Measurements from ENCODE around the gene CCL3. TPM values are rescaled to one million over a fixed set of nuclear protein-coding genes. Genes with fewer than 3 reads are reported as not detected.

Gene CCL3
- total RNA-seq, 1 experiment from 2014 or later: 0.72 TPM

DNA sequence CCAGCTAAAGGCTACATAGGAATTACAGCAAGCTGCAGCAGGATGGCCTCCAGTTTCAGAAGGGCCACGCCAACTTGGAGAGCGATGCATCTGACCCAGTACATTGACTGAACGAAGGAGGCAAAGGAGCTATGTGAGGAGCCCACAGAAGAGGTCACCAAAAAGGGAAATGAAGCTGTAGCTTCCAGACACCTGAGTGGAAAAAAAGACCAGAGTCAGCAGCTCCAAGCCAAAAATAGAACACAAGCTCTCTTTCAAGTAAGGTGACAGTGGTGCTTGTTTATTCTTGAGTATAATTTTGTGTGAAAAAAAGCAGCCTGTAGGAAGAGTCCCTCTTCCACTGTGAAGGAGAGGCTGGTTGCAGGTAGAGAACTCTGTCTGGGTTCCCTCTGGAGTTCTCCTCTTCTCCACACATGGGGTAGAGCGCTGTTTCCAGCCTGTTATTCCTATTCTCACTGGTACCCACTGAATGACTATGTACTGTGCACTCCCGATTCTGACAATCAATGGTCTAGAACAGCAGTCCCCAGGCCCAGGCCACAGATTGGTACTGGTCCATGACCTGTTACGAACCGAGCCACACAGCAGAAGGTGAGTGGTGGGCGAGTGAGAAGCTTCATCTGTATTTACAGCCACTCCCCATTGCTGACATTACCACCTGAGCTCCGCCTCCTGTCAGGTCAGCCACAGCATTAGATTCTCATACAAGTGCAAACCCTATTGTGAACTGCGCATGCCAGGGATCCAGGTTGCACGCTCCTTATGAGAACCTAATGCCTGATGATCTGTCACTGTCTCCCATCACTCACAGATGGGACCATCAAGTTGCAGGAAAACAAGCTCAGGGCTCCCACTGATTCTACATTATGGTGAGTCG is 28.8 kb upstream of the CCL3 start:
- TF ChIP-seq MYBL2 (CRISPR knock-in tag; IDR thresholded peaks at IDR 0.05): no peak
- TF ChIP-seq CREB1 (CRISPR knock-in tag; IDR thresholded peaks at IDR 0.05): no peak
- TF ChIP-seq, protein P1, sequence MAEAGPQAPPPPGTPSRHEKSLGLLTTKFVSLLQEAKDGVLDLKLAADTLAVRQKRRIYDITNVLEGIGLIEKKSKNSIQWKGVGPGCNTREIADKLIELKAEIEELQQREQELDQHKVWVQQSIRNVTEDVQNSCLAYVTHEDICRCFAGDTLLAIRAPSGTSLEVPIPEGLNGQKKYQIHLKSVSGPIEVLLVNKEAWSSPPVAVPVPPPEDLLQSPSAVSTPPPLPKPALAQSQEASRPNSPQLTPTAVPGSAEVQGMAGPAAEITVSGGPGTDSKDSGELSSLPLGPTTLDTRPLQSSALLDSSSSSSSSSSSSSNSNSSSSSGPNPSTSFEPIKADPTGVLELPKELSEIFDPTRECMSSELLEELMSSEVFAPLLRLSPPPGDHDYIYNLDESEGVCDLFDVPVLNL (CRISPR knock-in tag; IDR thresholded peaks at IDR 0.05; ENCODE audit: borderline replicate concordance, low read depth): no peak
- TF ChIP-seq CREM (CRISPR knock-in tag; IDR thresholded peaks at IDR 0.05): no peak
- TF ChIP-seq, protein P2, sequence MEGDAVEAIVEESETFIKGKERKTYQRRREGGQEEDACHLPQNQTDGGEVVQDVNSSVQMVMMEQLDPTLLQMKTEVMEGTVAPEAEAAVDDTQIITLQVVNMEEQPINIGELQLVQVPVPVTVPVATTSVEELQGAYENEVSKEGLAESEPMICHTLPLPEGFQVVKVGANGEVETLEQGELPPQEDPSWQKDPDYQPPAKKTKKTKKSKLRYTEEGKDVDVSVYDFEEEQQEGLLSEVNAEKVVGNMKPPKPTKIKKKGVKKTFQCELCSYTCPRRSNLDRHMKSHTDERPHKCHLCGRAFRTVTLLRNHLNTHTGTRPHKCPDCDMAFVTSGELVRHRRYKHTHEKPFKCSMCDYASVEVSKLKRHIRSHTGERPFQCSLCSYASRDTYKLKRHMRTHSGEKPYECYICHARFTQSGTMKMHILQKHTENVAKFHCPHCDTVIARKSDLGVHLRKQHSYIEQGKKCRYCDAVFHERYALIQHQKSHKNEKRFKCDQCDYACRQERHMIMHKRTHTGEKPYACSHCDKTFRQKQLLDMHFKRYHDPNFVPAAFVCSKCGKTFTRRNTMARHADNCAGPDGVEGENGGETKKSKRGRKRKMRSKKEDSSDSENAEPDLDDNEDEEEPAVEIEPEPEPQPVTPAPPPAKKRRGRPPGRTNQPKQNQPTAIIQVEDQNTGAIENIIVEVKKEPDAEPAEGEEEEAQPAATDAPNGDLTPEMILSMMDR (IDR thresholded peaks at IDR 0.05): no peak
- TF ChIP-seq OVOL2 (CRISPR knock-in tag; IDR thresholded peaks at IDR 0.05; ENCODE audit: borderline replicate concordance): no peak
- TF ChIP-seq ZNF121 (CRISPR knock-in tag; IDR thresholded peaks at IDR 0.05): no peak
- TF ChIP-seq SOX15 (CRISPR knock-in tag; IDR thresholded peaks at IDR 0.05): no peak
- TF ChIP-seq, protein P3, sequence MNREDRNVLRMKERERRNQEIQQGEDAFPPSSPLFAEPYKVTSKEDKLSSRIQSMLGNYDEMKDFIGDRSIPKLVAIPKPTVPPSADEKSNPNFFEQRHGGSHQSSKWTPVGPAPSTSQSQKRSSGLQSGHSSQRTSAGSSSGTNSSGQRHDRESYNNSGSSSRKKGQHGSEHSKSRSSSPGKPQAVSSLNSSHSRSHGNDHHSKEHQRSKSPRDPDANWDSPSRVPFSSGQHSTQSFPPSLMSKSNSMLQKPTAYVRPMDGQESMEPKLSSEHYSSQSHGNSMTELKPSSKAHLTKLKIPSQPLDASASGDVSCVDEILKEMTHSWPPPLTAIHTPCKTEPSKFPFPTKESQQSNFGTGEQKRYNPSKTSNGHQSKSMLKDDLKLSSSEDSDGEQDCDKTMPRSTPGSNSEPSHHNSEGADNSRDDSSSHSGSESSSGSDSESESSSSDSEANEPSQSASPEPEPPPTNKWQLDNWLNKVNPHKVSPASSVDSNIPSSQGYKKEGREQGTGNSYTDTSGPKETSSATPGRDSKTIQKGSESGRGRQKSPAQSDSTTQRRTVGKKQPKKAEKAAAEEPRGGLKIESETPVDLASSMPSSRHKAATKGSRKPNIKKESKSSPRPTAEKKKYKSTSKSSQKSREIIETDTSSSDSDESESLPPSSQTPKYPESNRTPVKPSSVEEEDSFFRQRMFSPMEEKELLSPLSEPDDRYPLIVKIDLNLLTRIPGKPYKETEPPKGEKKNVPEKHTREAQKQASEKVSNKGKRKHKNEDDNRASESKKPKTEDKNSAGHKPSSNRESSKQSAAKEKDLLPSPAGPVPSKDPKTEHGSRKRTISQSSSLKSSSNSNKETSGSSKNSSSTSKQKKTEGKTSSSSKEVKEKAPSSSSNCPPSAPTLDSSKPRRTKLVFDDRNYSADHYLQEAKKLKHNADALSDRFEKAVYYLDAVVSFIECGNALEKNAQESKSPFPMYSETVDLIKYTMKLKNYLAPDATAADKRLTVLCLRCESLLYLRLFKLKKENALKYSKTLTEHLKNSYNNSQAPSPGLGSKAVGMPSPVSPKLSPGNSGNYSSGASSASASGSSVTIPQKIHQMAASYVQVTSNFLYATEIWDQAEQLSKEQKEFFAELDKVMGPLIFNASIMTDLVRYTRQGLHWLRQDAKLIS (CRISPR knock-in tag; IDR thresholded peaks at IDR 0.05; ENCODE audit: borderline replicate concordance): no peak
- TF ChIP-seq, protein P4, sequence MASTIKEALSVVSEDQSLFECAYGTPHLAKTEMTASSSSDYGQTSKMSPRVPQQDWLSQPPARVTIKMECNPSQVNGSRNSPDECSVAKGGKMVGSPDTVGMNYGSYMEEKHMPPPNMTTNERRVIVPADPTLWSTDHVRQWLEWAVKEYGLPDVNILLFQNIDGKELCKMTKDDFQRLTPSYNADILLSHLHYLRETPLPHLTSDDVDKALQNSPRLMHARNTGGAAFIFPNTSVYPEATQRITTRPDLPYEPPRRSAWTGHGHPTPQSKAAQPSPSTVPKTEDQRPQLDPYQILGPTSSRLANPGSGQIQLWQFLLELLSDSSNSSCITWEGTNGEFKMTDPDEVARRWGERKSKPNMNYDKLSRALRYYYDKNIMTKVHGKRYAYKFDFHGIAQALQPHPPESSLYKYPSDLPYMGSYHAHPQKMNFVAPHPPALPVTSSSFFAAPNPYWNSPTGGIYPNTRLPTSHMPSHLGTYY (CRISPR knock-in tag; IDR thresholded peaks at IDR 0.05): no peak
- TF ChIP-seq ZNF396 (CRISPR knock-in tag; IDR thresholded peaks at IDR 0.05; ENCODE audit: borderline replicate concordance): no peak
- TF ChIP-seq, protein P5, sequence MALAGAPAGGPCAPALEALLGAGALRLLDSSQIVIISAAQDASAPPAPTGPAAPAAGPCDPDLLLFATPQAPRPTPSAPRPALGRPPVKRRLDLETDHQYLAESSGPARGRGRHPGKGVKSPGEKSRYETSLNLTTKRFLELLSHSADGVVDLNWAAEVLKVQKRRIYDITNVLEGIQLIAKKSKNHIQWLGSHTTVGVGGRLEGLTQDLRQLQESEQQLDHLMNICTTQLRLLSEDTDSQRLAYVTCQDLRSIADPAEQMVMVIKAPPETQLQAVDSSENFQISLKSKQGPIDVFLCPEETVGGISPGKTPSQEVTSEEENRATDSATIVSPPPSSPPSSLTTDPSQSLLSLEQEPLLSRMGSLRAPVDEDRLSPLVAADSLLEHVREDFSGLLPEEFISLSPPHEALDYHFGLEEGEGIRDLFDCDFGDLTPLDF (CRISPR knock-in tag; IDR thresholded peaks at IDR 0.05): no peak
- TF ChIP-seq CBFB (CRISPR knock-in tag; IDR thresholded peaks at IDR 0.05; ENCODE audit: low read depth): no peak
- no peak for TF ChIP-seq TEAD4 (CRISPR knock-in tag; IDR thresholded peaks at IDR 0.05)
- TF ChIP-seq FOXK1 (CRISPR knock-in tag; IDR thresholded peaks at IDR 0.05): no peak
- no peak for TF ChIP-seq TCF7 (CRISPR knock-in tag; IDR thresholded peaks at IDR 0.05; ENCODE audit: low read depth)
- TF ChIP-seq, protein P6, sequence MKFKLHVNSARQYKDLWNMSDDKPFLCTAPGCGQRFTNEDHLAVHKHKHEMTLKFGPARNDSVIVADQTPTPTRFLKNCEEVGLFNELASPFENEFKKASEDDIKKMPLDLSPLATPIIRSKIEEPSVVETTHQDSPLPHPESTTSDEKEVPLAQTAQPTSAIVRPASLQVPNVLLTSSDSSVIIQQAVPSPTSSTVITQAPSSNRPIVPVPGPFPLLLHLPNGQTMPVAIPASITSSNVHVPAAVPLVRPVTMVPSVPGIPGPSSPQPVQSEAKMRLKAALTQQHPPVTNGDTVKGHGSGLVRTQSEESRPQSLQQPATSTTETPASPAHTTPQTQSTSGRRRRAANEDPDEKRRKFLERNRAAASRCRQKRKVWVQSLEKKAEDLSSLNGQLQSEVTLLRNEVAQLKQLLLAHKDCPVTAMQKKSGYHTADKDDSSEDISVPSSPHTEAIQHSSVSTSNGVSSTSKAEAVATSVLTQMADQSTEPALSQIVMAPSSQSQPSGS (CRISPR knock-in tag; IDR thresholded peaks at IDR 0.05; ENCODE audit: borderline replicate concordance, low read depth): no peak
- Mint-ChIP-seq H3K4me1 (peaks cover 16% of the 10 kb centered on the region), H3K4me3 (no peak overlapping the region), H3K27ac (no peak overlapping the region), H3K27me3 (ENCODE audit: low read depth) (peaks cover 27% of the 10 kb centered on the region), H3K9me3 (peaks cover 24% of the 10 kb centered on the region), H3K36me3 (peaks cover 9% of the 10 kb centered on the region)
- ATAC-seq (no peak), DNase-seq (ENCODE audit: low spot score) (no peak)
- ChIA-PET POLR2A (no interaction called here), CTCF (interaction anchor here (0.6 to 3.0 kb wide), 7 partner anchors 9 to 310 kb away, joined by 3 to 12 read pairs (median 4); partner anchors contain the start of gene TAF15)
